ENCODE results near the gene ACTR1B.
"Not testable (repeated sequence)": the region's sequence is repeated elsewhere in the genome, so short reads cannot be mapped to it uniquely, and the experiment has no call there.

The ACTR1B gene

DNA sequence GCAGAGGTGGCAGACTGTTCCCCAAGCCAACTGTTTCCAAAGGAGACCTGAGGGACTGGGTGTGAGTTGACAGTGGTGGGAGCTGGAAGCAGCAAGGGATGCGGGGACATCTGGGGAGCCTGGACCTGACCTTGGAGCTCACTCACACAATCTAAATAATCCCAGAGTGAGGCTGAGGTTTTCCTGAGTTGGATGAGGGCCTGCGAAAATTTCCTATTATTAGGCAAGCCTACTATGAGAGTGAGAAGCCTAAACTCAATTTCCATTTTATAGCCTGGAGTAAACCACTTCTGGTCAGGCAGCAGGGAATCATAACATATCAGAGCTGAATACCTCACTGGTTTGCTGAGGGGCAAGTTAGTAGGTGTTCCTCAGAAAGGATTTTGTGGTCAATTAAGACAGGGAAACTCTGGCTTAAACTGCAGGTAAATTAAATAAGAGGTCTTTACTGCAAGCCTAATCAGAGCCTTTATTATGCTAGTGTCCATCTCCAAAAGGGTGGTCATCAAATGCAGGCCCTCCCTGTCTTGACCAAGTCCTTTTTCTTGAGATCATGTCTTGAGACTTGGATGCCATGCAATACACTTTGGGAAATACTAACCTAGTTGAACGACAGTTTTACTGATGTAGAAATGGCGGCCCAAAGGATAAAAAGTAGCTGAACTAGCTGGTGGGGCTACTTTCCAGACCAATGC, 19.7 kb downstream of the ACTR1B start:
- no peak overlapping the region for H3K4me3 ChIP-seq (ENCODE audit: low read length)
- DNase-seq (ENCODE audit: low read depth, low spot score) = no peak

DNA sequence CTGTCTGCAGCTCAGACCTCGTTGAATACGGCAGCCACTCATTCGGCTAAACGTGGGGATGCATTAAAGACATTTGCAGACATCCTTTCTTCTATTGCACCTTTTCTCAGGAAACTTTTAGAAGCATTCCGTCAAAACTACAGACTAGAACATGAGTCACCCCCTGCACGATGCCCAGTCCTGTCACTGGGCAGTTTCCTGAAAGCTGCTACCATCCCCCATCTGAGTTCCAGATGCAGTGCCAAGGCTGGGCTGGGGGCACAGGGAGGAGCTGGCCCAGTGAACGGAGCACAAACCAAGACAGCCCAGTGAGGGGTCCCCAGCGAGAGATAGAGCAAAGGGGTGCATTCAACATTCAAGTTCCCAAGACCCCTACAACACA, 37.8 kb downstream of the ACTR1B start:
- H3K4me3 ChIP-seq (ENCODE audit: low read length); DNase-seq (ENCODE audit: low read depth, low spot score): not testable (repeated sequence)

DNA sequence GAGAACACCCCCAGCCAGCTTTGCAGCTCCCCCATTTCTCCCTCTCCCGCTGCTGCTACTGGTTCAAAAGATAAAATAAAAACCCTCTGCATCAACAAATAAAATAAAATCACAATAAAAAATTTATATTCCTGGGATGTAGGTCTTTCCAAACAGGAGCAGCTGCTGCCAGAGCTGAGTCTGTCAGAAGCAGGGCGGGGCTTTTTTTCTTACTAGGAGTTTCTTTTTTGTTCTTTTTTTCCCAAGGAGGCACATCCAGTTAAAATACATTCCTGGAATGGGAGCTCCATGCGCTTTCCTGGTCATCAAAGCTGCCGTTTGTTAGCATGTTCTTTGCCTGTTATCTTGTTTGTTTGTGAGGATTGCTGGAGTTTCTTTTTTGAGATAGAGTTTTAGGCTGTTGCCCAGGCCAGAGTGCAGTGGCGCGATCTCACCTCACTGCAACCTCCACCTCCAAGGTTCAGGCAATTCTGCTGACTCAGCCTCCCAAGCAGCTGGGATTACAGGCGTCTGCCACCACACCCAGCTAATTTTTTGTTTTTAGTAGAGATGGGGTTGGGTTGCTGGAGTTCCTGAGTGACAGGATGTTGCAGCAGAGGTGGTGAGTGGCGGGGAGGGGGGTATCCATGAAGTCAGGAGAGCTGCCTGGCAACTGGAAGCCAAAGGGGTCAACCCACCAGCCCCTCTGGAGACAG, 38.3 kb downstream of the ACTR1B start:
- DNase-seq (ENCODE audit: low read depth, low spot score); H3K4me3 ChIP-seq (ENCODE audit: low read length): not testable (repeated sequence)

DNA sequence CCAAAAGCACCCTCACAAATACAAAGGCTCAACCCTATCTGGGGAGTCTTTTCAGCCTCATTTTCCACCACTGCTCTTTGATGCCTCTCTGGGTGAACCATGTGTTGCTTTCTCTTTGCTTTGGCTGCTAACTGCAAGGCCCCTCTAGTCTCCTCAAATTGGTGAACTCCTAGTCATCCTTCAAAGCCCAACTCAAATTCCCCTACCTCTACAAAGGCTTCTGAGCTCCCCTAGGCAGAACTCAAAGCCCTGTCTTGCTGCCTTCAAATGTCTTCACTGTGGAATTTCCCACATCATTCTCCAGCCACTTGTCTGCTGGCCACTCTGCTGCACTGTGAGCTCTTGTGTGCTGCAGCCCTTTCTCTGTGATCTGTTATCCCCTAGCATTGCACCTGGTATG, 40.9 kb downstream of the ACTR1B start:
- not testable (repeated sequence) for DNase-seq (ENCODE audit: low read depth, low spot score)

DNA sequence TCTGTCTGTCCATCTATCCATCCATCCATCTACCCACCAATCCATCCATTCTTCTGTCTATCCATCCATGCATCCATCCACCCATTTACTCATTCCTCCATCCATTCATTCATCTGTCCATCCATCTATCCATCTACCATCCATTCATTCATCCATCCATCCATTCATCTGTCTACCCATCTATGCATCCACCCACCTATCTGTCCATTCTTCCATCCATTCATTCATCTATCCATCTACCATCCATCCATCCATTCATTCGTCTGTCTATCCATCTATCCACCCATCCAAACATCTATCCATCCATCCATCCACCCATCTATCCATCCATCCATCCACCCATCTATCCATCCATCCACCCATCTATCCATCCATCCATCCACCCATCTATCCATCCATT, 43.4 kb downstream of the ACTR1B start:
- not testable (repeated sequence) for H3K4me3 ChIP-seq (ENCODE audit: low read length); DNase-seq (ENCODE audit: low read depth, low spot score)

More for the DNA sequence above, 40.9 kb downstream of the ACTR1B start:
- not testable (repeated sequence) for H3K4me3 ChIP-seq (ENCODE audit: low read length)

DNA sequence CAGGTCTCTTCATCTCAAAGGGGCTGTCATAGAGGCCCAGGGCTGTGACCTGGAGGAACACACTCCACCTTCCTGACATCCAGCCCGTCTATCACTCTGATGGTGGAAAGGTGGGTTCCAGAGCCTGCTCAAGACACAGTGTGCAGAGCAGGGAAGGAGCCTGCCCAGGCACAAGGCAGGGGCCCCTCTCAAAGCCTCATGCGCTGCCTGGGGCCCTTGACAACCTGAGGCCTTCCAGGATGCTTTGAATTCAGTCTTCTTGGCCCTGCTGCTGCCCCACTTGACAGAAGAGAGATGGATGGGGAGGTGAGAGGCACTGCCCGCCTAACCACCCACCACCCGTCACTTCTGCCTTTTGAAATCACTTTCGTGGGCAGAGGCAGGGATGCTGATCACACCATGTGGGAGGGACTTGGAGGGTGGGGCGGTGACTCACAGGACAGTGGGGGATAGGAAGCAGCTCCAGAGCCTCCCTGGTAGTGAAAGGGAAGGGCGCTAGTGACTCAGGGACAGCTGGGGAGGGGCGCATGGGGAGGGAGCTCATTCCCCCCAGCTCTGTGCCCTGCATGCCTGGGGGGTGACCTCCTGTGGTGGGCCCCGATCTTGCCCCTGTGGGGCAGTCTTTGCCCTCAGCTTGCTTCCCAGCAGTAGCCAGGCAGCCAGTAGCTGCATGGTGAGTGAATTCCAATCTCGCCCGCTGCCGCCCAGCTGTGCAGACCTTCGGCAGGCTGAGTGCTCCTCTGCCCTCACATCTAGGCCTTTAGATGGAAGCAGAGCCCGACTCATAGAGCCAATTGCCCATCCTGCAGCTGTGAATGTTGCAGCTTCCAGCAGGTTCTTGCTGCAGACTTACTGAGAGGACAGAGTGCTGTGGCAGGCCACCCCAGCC, 44.7 kb downstream of the ACTR1B start:
- not testable (repeated sequence) for DNase-seq (ENCODE audit: low read depth, low spot score); H3K4me3 ChIP-seq (ENCODE audit: low read length)

DNA sequence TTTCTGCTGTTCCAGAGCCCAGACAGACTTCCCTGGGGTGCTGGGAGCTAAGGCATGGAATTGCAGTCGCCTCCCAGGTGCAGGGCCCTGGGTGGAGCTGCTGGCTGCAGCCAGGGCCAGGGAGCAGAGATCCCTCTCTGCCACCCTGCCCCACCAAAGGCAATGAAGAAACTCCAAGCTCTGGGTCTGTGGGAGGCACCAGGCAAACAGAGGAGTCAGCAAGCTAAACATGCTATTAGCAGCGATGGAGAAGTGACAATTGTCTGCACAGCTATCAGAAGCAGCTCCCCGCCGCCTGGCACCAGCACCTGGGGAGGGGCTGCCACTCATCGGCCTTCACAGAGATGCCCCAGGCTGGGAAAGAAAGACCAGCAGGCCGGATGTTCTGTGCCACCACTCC, 45.9 kb downstream of the ACTR1B start:
- no peak for DNase-seq (ENCODE audit: low read depth, low spot score)
- H3K4me3 ChIP-seq (ENCODE audit: low read length) = no peak overlapping the region

DNA sequence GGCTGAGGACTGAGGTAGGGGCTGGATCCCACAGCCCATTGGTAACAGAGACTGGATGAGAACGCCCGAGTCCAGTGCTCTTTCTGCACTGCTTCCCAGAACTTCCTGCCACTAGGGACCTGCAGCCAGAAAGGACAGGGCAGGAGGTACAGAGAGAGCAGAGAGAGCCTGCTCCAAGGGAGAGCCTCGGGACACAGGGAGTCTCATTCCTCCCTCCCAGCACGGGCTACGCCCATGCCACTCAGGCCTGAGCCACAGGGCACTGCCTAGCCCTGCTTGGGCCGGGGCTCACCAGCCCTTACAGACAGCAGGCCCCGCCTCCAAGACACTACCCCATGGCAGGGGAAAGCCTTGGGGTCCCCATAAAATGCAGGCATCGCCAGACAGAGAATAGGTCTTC, 48.1 kb downstream of the ACTR1B start:
- not testable (repeated sequence) for H3K4me3 ChIP-seq (ENCODE audit: low read length); DNase-seq (ENCODE audit: low read depth, low spot score)

DNA sequence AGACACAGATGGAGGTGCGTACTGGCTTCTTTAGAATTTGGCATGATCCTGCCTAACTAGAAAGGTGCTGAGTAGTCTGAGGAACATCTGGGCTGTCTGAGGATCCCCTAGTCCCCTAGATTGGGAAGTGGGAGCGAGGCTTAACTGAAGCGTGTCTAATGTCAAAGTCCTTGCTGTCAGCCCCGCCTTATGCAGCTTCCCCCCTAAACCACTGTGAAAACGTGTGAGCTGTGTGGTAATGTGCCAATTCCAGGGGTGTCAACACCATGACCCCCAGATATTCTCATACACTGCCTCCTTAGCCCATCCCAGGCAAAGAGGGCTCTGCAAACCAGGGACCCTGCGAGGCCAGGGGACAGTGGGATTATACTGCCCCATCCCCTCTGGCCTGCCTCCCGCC, 51.9 kb downstream of the ACTR1B start:
- H3K4me3 ChIP-seq (ENCODE audit: low read length); DNase-seq (ENCODE audit: low read depth, low spot score): not testable (repeated sequence)

DNA sequence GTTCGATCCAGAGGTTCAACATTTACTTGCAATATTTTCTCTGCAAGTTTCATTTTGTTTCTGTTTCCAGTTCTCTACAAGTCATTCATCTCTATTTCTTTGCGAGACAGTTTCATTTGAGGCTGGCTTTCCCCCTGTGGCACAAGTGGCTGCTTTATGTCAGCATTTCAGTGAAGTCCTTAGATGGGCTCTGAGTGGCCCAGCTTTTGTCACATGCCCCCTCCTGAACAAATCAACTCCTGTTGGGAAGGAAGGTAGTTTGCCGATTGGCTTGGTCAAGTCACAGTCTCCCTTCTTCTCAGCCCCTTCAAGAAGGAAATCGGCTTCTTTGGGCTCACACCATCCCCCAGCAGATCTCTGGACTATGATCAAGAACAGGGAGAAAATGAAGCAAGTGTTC, 55.1 kb downstream of the ACTR1B start:
- not testable (repeated sequence) for DNase-seq (ENCODE audit: low read depth, low spot score); H3K4me3 ChIP-seq (ENCODE audit: low read length)
